ENCODE measurements around the gene CSN3.

Gene CSN3

DNA sequence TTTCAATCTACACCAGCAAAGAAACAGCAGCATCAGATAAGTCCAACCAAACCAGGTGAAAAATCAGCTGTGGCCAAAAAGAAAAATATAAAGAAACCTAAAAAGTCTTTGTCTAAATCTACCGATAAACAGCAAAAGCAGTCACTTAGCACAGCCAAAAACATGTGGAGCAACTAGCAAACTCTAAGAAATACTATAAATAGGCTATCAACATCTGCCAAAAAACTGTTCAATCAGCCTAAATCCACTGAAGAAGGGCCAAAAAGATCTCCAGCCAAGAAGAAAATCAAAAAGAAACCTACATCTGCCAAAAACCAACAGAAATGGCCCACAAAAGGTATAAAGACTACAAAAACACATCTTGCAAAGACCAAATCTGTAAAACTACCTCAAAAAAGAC, 55.7 kb downstream of the CSN3 start:
- DNase-seq, result no peak

DNA sequence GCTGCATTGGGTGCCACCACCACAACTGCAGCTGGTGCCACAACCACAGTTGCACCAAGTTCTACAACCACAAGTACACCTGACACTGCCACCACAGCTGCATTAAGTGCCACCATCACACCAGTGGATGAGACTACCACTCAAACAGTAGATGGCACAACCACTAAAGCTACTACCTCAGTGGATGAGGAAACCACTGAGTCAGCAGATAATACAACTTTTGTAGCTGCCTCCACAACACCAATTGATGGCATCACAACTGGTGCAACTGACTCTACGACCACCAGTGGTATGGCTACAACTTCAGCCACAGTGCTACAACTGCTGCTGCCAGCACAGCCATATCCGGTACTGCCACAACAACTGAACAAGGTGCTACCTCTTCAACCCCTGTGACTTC, 57.2 kb downstream of the CSN3 start:
- DNase-seq, result no peak

DNA sequence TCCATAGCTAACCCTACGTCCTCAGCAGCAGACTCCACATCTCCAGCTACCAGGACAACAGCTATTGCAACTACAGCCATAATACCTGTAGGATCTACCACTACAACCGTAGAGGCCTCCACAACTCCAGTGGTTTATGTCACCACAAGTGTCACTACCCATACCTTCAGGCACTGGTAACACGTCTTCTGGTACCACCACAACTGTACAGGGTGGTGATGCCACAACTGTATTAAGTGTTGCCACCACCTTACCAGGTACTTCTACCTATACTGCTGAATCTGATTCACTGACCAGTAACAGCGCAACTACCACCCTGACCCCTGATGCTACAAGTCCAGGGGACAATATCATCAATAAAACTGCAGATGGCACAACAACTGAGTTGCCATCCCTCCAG, 57.8 kb downstream of the CSN3 start:
- no peak for DNase-seq
